SK-N-SH treated with all-trans-retinoic acid at 6 μM for 48 hours (cell line): Measurements from ENCODE around the gene FAM98A.

Source experiments
- ATAC-seq: fragments of 200-7000 bp; cut with Tn5 transposase; 3 replicates; pipeline ENCODE4 v1.9.1; 2020; ENCODE audit warnings: mild to moderate bottlenecking, moderate library complexity
- ARNTL ChIP-seq: fragments of 450-650 bp; formaldehyde crosslinking; IDR thresholded peaks from 2 replicates; pipeline ENCODE4 v1.5.0; 2020; ENCODE audit warnings: low read depth, mild to moderate bottlenecking, moderate library complexity, borderline replicate concordance
- CSDC2 ChIP-seq: fragments of 250-450 bp; sonication (Bioruptor Pico); IDR thresholded peaks from 2 replicates; pipeline ENCODE4 v1.5.0; 2020; ENCODE audit warnings: mild to moderate bottlenecking, moderate library complexity
- ESRRG ChIP-seq: fragments of 250-450 bp; sonication (Bioruptor Pico); IDR thresholded peaks from 2 replicates; pipeline ENCODE4 v1.6.1; 2021; ENCODE audit warnings: mild to moderate bottlenecking
- GLIS3 ChIP-seq: fragments of 250-450 bp; sonication (Bioruptor Pico); IDR thresholded peaks from 2 replicates; pipeline ENCODE4 v1.5.0; 2020; ENCODE audit warnings: mild to moderate bottlenecking, moderate library complexity
- ISL1 ChIP-seq: fragments of 250-450 bp; sonication (Bioruptor Pico); IDR thresholded peaks from 2 replicates; pipeline ENCODE4 v2.1.2; 2022; ENCODE audit warnings: mild to moderate bottlenecking, moderate library complexity
- OSR1 ChIP-seq: fragments of 250-450 bp; sonication (Bioruptor Pico); IDR thresholded peaks from 2 replicates; pipeline ENCODE4 v1.8.0; 2022; ENCODE audit warnings: moderate library complexity, mild to moderate bottlenecking, inconsistent platforms
- RARB ChIP-seq: fragments of 250-450 bp; sonication (Bioruptor Pico); IDR thresholded peaks from 2 replicates; pipeline ENCODE4 v1.8.0; 2021; ENCODE audit warnings: mild to moderate bottlenecking, moderate library complexity
- SNAI2 ChIP-seq: fragments of 250-450 bp; sonication (Bioruptor Pico); IDR thresholded peaks from 2 replicates; pipeline ENCODE4 v1.5.0; 2020; ENCODE audit warnings: mild to moderate bottlenecking, moderate library complexity
- TCF4 ChIP-seq: fragments of 250-450 bp; sonication (Bioruptor Pico); IDR thresholded peaks from 2 replicates; pipeline ENCODE4 v1.8.0; 2021; ENCODE audit warnings: mild to moderate bottlenecking, moderate library complexity, borderline replicate concordance
- TOX ChIP-seq: fragments of 250-450 bp; sonication (Bioruptor Pico); IDR thresholded peaks from 2 replicates; pipeline ENCODE4 v1.8.0; 2021; ENCODE audit warnings: mild to moderate bottlenecking, moderate library complexity, borderline replicate concordance
- ZFP3 ChIP-seq: fragments of 250-450 bp; sonication (Bioruptor Pico); IDR thresholded peaks from 2 replicates; pipeline ENCODE4 v1.5.0; 2020; ENCODE audit warnings: mild to moderate bottlenecking, moderate library complexity
- ZFP30 ChIP-seq: fragments of 450-650 bp; formaldehyde crosslinking; IDR thresholded peaks from 2 replicates; pipeline ENCODE4 v1.5.0; 2022; ENCODE audit warnings: mild to moderate bottlenecking, moderate library complexity
- ZNF565 ChIP-seq: fragments of 450-650 bp; formaldehyde crosslinking; conservative IDR thresholded peaks from 2 replicates; pipeline ENCODE4 v1.5.0; 2020; ENCODE audit warnings: low read depth, mild to moderate bottlenecking, moderate library complexity
- ZNF8 ChIP-seq: fragments of 450-650 bp; formaldehyde crosslinking; IDR thresholded peaks from 2 replicates; pipeline ENCODE4 v1.5.0; 2020; ENCODE audit warnings: mild to moderate bottlenecking, moderate library complexity
- TF ChIP-seq, protein P1 (sequence below): fragments of 250-450 bp; sonication (Bioruptor Pico); IDR thresholded peaks from 2 replicates; pipeline ENCODE4 v1.5.1; 2021; ENCODE audit warnings: mild to moderate bottlenecking, moderate library complexity
- TF ChIP-seq, protein P2 (sequence below): fragments of 250-450 bp; sonication (Bioruptor Pico); IDR thresholded peaks from 2 replicates; pipeline ENCODE4 v1.5.0; 2020; ENCODE audit warnings: mild to moderate bottlenecking, moderate library complexity
- TF ChIP-seq, protein P3 (sequence below): fragments of 250-450 bp; sonication (Bioruptor Pico); IDR thresholded peaks from 2 replicates; pipeline ENCODE4 v1.8.0; 2020; ENCODE audit warnings: mild to moderate bottlenecking, moderate library complexity, borderline replicate concordance
- TF ChIP-seq, protein P4 (sequence below): fragments of 250-450 bp; sonication (Bioruptor Pico); IDR thresholded peaks from 2 replicates; pipeline ENCODE4 v1.8.0; 2021; ENCODE audit warnings: low read depth, mild to moderate bottlenecking, moderate library complexity, borderline replicate concordance

The FAM98A gene

DNA sequence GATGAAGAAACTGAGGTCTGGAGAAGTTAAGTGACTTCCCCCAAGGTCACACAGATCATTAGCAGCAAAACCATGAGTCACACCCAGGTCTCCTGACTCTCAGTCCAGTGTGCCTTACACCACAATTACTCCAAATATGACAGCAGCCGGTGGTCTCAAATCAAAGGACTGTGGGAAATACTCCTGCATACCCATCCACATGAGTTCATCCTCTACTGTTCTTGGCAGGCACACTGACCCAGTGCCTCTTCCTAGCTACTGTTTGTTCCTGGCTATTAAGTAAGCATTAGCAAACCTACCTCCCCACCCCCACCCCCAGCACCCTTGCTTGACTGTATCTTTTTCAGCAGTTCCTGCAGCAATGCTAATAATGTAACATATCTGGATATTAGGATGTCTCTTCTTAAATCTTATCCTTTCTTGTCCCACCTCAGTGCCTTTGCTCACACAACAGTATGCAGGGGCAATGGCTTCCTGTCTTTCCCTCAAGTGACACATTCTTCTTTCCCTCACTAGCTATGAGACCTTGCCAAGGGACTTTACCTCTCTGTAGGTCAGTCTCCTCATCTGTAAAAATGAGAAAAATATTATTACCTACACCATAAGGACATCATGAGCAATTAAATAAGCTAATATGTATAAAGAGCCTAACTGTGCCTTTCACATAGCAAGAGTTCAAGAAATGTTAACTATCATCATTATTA, 46.2 kb downstream of the FAM98A start:
- TF ChIP-seq OSR1 (CRISPR knock-in tag) (no peak), RARB (CRISPR knock-in tag) (no peak), TCF4 (CRISPR knock-in tag) (no peak), ARNTL (CRISPR knock-in tag) (no peak), ISL1 (CRISPR knock-in tag) (no peak), ZFP3 (CRISPR knock-in tag) (no peak), CSDC2 (CRISPR knock-in tag) (no peak), ZNF8 (CRISPR knock-in tag) (no peak), ESRRG (CRISPR knock-in tag) (no peak), ZNF565 (CRISPR knock-in tag) (no peak)
- TF ChIP-seq, protein P1, sequence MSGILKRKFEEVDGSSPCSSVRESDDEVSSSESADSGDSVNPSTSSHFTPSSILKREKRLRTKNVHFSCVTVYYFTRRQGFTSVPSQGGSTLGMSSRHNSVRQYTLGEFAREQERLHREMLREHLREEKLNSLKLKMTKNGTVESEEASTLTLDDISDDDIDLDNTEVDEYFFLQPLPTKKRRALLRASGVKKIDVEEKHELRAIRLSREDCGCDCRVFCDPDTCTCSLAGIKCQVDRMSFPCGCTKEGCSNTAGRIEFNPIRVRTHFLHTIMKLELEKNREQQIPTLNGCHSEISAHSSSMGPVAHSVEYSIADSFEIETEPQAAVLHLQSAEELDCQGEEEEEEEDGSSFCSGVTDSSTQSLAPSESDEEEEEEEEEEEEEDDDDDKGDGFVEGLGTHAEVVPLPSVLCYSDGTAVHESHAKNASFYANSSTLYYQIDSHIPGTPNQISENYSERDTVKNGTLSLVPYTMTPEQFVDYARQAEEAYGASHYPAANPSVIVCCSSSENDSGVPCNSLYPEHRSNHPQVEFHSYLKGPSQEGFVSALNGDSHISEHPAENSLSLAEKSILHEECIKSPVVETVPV (CRISPR knock-in tag): no peak
- TF ChIP-seq, protein P2, sequence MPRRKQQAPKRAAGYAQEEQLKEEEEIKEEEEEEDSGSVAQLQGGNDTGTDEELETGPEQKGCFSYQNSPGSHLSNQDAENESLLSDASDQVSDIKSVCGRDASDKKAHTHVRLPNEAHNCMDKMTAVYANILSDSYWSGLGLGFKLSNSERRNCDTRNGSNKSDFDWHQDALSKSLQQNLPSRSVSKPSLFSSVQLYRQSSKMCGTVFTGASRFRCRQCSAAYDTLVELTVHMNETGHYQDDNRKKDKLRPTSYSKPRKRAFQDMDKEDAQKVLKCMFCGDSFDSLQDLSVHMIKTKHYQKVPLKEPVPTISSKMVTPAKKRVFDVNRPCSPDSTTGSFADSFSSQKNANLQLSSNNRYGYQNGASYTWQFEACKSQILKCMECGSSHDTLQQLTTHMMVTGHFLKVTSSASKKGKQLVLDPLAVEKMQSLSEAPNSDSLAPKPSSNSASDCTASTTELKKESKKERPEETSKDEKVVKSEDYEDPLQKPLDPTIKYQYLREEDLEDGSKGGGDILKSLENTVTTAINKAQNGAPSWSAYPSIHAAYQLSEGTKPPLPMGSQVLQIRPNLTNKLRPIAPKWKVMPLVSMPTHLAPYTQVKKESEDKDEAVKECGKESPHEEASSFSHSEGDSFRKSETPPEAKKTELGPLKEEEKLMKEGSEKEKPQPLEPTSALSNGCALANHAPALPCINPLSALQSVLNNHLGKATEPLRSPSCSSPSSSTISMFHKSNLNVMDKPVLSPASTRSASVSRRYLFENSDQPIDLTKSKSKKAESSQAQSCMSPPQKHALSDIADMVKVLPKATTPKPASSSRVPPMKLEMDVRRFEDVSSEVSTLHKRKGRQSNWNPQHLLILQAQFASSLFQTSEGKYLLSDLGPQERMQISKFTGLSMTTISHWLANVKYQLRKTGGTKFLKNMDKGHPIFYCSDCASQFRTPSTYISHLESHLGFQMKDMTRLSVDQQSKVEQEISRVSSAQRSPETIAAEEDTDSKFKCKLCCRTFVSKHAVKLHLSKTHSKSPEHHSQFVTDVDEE (CRISPR knock-in tag): no peak
- TF ChIP-seq, protein P3, sequence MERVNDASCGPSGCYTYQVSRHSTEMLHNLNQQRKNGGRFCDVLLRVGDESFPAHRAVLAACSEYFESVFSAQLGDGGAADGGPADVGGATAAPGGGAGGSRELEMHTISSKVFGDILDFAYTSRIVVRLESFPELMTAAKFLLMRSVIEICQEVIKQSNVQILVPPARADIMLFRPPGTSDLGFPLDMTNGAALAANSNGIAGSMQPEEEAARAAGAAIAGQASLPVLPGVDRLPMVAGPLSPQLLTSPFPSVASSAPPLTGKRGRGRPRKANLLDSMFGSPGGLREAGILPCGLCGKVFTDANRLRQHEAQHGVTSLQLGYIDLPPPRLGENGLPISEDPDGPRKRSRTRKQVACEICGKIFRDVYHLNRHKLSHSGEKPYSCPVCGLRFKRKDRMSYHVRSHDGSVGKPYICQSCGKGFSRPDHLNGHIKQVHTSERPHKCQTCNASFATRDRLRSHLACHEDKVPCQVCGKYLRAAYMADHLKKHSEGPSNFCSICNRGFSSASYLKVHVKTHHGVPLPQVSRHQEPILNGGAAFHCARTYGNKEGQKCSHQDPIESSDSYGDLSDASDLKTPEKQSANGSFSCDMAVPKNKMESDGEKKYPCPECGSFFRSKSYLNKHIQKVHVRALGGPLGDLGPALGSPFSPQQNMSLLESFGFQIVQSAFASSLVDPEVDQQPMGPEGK: no peak
- no peak for ATAC-seq

DNA sequence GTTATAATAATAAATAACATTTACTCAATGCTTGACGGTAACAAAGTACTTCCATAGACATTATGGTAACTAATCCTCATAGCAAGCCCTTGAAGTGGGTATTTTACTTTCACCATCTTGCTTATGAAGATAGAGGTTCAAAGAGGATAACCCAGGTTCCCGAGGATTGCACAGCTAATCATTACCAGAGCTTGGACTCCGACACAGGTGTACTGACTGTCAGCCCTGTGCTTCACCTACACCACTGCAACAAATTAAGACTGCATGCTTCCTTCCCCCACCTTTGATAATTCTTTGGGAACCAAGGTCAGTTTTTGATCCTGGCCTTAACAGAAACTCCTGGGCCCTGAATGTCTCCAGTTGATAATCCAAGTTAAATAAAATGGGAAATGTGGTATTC, 48.9 kb downstream of the FAM98A start:
- TF ChIP-seq, protein P4, sequence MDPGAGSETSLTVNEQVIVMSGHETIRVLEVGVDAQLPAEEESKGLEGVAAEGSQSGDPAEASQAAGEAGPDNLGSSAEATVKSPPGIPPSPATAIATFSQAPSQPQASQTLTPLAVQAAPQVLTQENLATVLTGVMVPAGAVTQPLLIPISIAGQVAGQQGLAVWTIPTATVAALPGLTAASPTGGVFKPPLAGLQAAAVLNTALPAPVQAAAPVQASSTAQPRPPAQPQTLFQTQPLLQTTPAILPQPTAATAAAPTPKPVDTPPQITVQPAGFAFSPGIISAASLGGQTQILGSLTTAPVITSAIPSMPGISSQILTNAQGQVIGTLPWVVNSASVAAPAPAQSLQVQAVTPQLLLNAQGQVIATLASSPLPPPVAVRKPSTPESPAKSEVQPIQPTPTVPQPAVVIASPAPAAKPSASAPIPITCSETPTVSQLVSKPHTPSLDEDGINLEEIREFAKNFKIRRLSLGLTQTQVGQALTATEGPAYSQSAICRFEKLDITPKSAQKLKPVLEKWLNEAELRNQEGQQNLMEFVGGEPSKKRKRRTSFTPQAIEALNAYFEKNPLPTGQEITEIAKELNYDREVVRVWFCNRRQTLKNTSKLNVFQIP (CRISPR knock-in tag): no peak
- TF ChIP-seq, protein P2 (CRISPR knock-in tag): no peak
- TF ChIP-seq ZNF565 (CRISPR knock-in tag) (no peak), GLIS3 (CRISPR knock-in tag) (no peak), TCF4 (CRISPR knock-in tag) (no peak), TOX (CRISPR knock-in tag) (no peak), ZFP3 (CRISPR knock-in tag) (no peak), ESRRG (CRISPR knock-in tag) (no peak), SNAI2 (CRISPR knock-in tag) (no peak), ZFP30 (CRISPR knock-in tag) (no peak), CSDC2 (CRISPR knock-in tag) (no peak), ISL1 (CRISPR knock-in tag) (no peak), RARB (CRISPR knock-in tag) (no peak), ARNTL (CRISPR knock-in tag) (no peak)
- TF ChIP-seq, protein P3: no peak
- no peak for ATAC-seq
